ENCODE data around the gene SLC37A4. TPM values are rescaled to one million over a fixed set of nuclear protein-coding genes. Genes with fewer than 3 reads are reported as not detected.
"Not testable (repeated sequence)": the region's sequence is repeated elsewhere in the genome, so short reads cannot be mapped to it uniquely, and the experiment has no call there.

The SLC37A4 gene
- total RNA-seq = 10 to 100 TPM in 1 of 2 donors, 1 to 10 TPM in 1; 9.0 to 11.0 TPM
- total RNA-seq = 13.5 to 20.2 reads per million in 2 donors

DNA sequence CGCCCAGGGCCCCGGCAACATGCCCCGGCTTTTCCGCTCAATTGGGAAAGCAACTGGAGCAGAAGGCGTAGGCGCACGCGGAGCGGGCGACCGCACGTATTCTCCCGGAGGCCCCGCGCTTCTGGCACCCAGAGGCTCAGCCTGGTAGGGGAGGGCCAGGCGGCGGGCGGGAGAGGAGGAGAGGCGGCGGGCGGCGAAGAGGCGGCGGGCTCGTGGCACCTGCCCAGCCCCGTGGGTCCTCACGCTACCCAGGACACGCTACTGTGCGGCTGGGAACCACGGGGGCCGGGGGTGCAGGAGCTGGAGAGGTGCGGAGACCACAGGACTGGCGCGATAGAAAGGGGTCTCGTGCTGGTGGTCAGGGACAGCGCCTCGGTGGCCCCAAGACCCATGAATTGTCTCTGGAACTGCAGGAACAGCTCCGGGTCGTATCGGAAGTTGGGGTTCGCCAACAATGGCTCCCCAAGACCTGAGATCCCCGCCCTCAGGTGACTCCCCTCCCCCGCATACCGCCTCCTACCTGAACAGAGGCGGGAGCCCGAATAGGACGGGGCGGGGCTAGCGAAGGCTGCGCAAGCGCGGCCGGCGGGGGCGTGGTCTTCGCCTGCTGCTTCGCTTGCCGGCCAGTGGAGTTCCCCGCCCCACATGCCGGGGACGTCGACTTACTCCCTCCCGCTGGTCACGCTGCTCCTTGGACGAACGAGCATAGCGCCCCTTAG lies at the start of gene SLC37A4:
Gene SLC37A4, minus strand, starts transcription at position 549 of the 719 bp plus-strand sequence.
- peak; percentile 91 for ATAC-seq
- peak; percentile 99 to 100 (median 99) for DNase-seq
- Mint-ChIP-seq H3K4me1 (peaks cover 23% of the 10 kb centered on the region), H3K27ac (peak within 1 kb of the TSS; percentile 87), H3K27me3 (no peaks in the 10 kb centered on the region), H3K4me3 (peak within 1 kb of the TSS; percentile 89), H3K36me3 (ENCODE audit: low read depth) (peaks cover under 1% of the 10 kb centered on the region)
- no peaks in the 10 kb centered on the region for H3K9me3 ChIP-seq (ENCODE audit: control insufficient read depth, low read length, poor library complexity, severe bottlenecking)

DNA sequence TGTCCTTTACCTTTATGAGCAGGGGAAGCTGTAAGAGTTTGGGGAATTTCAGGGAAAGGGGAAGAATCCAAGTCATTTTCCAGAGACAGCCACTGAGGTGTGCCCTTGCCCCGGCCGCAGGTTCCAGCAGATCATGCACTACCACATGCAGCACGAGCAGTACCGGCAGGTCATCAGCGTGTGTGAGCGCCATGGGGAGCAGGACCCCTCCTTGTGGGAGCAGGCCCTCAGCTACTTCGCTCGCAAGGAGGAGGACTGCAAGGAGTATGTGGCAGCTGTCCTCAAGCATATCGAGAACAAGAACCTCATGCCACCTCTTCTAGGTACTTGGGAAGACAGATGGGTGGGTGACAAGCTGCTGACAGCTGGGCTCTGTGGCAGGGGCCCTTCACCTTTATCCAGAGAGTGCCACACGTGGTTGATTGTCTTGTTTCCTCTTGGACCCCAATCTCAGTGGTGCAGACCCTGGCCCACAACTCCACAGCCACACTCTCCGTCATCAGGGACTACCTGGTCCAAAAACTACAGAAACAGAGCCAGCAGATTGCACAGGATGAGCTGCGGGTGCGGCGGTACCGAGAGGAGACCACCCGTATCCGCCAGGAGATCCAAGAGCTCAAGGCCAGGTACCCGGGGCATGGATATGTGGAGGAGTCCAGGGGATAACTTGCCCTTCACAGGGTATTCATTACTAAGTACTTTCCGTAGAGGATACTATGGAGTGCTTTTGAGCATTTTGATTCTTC lies 48.2 kb upstream of the SLC37A4 start:
- H3K36me3 Mint-ChIP-seq (ENCODE audit: low read depth) = peaks cover 5% of the 10 kb centered on the region
- no peak overlapping the region for H3K4me3 Mint-ChIP-seq
- no peak for ATAC-seq
- H3K27me3 Mint-ChIP-seq = no peaks in the 10 kb centered on the region
- H3K9me3 ChIP-seq (ENCODE audit: control insufficient read depth, low read length, poor library complexity, severe bottlenecking) = no peaks in the 10 kb centered on the region
- no peak overlapping the region for H3K27ac Mint-ChIP-seq
- H3K4me1 Mint-ChIP-seq = no peaks in the 10 kb centered on the region
- no peak for DNase-seq

DNA sequence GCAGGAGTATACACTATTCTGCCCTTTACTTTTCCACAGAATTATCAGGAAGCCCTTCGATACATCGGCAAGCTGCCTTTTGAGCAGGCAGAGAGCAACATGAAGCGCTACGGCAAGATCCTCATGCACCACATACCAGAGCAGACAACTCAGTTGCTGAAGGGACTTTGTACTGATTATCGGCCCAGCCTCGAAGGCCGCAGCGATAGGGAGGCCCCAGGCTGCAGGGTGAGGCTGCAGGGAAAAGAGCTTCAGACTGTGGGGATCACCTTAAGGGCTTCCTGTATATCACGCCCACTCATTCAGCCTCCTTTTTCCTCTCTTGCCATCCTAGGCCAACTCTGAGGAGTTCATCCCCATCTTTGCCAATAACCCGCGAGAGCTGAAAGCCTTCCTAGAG lies 47.2 kb upstream of the SLC37A4 start:
- DNase-seq (no peak), ATAC-seq (no peak)
- peaks cover under 1% of the 10 kb centered on the region for H3K4me1 Mint-ChIP-seq
- peaks cover 6% of the 10 kb centered on the region for H3K36me3 Mint-ChIP-seq (ENCODE audit: low read depth)
- H3K27me3 Mint-ChIP-seq = no peaks in the 10 kb centered on the region
- no peak overlapping the region for H3K4me3 Mint-ChIP-seq
- no peaks in the 10 kb centered on the region for H3K9me3 ChIP-seq (ENCODE audit: control insufficient read depth, low read length, poor library complexity, severe bottlenecking)
- no peak overlapping the region for H3K27ac Mint-ChIP-seq

DNA sequence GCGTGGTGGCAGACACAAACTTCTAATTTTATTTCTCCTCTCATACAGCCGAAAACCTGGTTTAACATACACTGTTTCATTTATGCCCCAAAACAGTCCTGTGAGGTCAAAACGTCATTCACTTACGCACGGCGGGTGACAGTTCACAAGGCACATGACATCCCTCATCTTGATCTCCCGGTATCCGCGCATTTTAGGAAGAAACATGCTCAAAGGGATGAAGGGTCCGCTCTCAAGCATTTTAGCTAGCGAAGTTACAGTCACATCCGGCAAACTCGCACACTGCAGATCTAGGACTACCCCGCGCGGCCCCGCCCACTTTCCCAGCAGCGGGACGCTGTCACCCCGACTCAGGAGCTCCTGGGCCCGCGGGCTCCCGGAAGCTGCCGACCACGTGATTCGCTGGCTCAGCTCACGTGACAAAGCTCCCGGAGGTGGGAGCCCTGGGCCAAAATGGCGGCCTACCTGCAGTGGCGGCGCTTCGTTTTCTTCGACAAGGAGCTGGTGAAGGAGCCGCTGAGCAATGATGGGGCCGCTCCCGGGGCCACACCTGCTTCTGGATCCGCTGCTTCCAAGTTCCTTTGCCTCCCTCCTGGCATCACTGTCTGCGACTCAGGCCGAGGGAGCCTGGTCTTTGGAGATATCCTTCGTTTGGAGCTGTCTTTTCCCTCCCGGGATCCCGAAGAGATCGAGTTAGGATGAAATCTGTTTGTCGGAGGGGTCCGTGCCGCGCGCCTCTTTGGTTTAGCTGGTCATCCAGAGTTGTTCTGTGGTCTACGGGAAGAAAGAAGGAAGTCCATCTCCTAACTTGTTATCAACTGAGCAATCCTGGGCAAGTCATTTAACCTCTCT lies 36.9 kb upstream of the SLC37A4 start, which contains the start of gene VPS11:
Gene VPS11, plus strand, starts transcription at position 448 of the 852 bp plus-strand sequence. Its CDS starts 6 bp downstream, at position 454.
- no peaks in the 10 kb centered on the region for H3K9me3 ChIP-seq (ENCODE audit: control insufficient read depth, low read length, poor library complexity, severe bottlenecking)
- peak; percentile 91 to 99 (median 97) for DNase-seq
- H3K27ac Mint-ChIP-seq = peak within 1 kb of the TSS; percentile 100
- no peaks in the 10 kb centered on the region for H3K27me3 Mint-ChIP-seq
- H3K4me3 Mint-ChIP-seq = peak within 1 kb of the TSS; percentile 93
- peaks cover under 1% of the 10 kb centered on the region for H3K36me3 Mint-ChIP-seq (ENCODE audit: low read depth)
- peak; percentile 92 for ATAC-seq
- H3K4me1 Mint-ChIP-seq = peaks cover 30% of the 10 kb centered on the region

DNA sequence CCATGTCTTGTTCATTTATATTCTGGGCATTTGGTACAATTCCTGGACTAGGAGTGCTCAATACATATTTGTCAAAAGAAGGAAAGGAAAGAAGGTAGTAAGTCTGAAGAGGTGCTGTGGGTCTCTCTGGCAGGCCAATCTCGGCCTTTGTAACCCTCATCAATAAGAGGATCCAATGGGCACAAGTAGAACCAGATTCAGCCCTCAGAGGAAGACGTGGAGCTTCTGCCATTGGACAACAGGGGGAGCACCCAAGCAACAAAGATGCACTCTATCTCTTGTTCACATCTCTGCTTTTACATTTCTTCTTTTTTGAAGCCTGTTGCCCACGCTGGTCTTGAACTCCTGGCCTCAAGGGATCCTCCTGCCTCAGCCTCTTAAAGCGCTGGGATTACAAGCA lies 34.7 kb upstream of the SLC37A4 start:
- DNase-seq (peak in 1 of 3 donors; percentile 26), ATAC-seq (peak; percentile 23)
- Mint-ChIP-seq H3K27me3 (no peaks in the 10 kb centered on the region), H3K27ac (peak overlapping the region; percentile 100), H3K4me3 (no peak overlapping the region), H3K4me1 (peaks cover 30% of the 10 kb centered on the region), H3K36me3 (ENCODE audit: low read depth) (no peaks in the 10 kb centered on the region)
- H3K9me3 ChIP-seq (ENCODE audit: control insufficient read depth, low read length, poor library complexity, severe bottlenecking) = no peaks in the 10 kb centered on the region

DNA sequence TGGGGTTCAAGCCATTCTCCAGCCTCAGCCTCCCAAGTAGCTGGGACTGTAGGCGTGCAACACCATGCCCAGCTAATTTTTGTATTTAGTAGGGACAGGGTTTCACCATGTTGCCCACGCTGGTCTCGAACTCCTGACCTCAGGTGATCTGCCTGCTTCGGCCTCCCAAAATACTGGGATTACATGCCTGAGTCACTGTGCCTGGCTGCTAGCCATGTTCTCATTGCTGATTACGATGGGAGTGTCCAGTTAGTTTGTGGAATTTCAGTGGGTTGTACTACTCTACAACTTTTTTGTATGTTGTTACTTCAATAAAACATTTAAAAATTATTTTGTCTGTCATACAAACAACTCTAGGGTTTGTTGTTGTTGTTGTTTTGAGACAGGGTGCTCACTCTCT lies 32.1 kb upstream of the SLC37A4 start:
- peaks cover 26% of the 10 kb centered on the region for H3K4me1 Mint-ChIP-seq
- H3K4me3 Mint-ChIP-seq = no peak overlapping the region
- ATAC-seq (no peak), DNase-seq (no peak)
- H3K9me3 ChIP-seq (ENCODE audit: control insufficient read depth, low read length, poor library complexity, severe bottlenecking) = no peaks in the 10 kb centered on the region
- no peaks in the 10 kb centered on the region for H3K27me3 Mint-ChIP-seq
- H3K36me3 Mint-ChIP-seq (ENCODE audit: low read depth) = no peaks in the 10 kb centered on the region
- no peak overlapping the region for H3K27ac Mint-ChIP-seq

DNA sequence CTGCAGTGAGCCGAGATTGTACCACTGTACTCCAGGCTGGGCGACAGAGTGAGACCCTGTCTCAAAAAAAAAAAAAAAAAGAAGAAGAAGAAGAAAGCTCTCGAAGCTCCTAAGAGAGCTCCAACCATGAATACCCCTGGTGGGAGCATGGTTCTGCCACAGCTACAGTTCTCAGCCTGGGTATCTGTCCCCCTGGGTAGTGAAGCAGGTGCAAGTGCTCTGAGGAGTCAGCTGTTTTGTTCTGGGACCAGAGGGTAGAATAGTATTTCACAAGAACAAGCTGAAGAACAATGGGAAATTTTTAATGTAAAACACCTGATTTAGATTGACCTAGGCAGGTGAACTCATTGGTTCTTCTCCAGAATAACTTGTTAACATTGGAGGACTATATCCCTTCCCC lies 30.6 kb upstream of the SLC37A4 start:
- ATAC-seq (no peak), DNase-seq (no peak)
- Mint-ChIP-seq H3K27ac (no peak overlapping the region), H3K4me1 (peaks cover 22% of the 10 kb centered on the region), H3K4me3 (no peak overlapping the region), H3K36me3 (ENCODE audit: low read depth) (peaks cover 2% of the 10 kb centered on the region), H3K27me3 (no peaks in the 10 kb centered on the region)
- H3K9me3 ChIP-seq (ENCODE audit: control insufficient read depth, low read length, poor library complexity, severe bottlenecking) = no peaks in the 10 kb centered on the region

DNA sequence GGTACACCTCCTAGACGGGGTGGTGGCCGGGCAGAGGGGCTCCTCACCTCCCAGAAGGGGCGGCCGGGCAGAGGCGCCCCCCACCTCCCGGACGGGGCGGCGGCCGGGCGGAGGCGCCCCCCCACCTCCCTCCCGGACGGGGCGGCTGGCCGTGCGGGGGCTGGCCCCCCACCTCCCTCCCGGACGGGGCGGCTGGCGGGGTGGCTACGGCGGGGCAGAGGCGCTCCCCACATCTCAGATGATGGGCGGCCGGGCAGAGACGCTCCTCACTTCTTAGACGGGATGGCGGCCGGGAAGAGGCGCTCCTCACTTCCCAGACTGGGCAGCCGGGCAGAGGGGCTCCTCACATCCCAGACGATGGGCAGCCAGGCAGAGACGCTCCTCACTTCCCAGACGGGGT lies 28.5 kb upstream of the SLC37A4 start:
- not testable (repeated sequence) for H3K4me3 Mint-ChIP-seq; H3K36me3 Mint-ChIP-seq (ENCODE audit: low read depth); H3K9me3 ChIP-seq (ENCODE audit: control insufficient read depth, low read length, poor library complexity, severe bottlenecking); DNase-seq; H3K27me3 Mint-ChIP-seq; H3K27ac Mint-ChIP-seq; ATAC-seq
- H3K4me1 Mint-ChIP-seq = peaks cover 27% of the 10 kb centered on the region

DNA sequence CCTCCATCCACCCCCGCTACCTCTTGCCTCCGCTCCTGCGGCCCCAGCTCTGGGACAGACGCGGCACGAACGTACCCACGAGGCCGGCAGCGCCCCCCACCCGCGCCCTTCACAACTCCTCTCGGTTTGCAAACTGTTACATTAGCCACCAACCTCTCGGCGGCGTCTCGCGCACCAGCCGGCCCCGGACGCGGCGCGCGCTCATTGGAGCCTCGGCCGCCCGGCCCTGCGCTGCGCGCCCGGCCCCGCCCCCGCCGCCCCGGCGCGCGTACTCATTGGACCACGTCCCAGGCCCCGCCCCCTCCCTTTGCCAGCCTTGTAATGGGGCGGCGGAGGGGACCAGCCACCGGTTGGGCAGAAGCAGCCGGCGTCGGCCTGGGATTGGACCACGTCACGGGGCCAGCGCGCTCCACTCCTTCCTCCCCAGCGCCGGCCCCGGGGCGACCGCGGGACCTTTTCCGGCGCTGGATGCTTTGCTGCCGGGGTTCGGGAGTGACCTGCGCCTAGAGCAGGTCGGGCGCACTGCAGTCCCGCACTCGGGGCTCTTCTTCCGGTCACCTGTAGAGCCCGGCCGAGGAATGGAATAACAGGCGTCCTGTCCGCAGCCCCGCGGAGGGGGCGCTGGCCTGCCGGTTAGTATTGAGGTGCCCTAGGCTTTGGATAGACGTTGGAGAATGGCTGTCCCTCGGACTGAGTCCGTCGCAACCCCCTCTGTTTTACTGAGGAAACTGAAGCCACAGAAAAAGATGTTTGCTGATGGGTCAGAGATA lies 26.5 kb upstream of the SLC37A4 start, which contains the start of gene HYOU1:
Gene HYOU1, minus strand, starts transcription at position 206 of the 770 bp plus-strand sequence. CDS start 1,045 bp downstream, outside the sequence.
- Mint-ChIP-seq H3K4me3 (peak within 1 kb of the TSS; percentile 98), H3K36me3 (ENCODE audit: low read depth) (peaks cover 12% of the 10 kb centered on the region), H3K27ac (peak within 1 kb of the TSS; percentile 95), H3K27me3 (no peaks in the 10 kb centered on the region), H3K4me1 (peaks cover 34% of the 10 kb centered on the region)
- ATAC-seq (peak; percentile 90), DNase-seq (peak; percentile 99 to 100 (median 99))
- no peaks in the 10 kb centered on the region for H3K9me3 ChIP-seq (ENCODE audit: control insufficient read depth, low read length, poor library complexity, severe bottlenecking)

DNA sequence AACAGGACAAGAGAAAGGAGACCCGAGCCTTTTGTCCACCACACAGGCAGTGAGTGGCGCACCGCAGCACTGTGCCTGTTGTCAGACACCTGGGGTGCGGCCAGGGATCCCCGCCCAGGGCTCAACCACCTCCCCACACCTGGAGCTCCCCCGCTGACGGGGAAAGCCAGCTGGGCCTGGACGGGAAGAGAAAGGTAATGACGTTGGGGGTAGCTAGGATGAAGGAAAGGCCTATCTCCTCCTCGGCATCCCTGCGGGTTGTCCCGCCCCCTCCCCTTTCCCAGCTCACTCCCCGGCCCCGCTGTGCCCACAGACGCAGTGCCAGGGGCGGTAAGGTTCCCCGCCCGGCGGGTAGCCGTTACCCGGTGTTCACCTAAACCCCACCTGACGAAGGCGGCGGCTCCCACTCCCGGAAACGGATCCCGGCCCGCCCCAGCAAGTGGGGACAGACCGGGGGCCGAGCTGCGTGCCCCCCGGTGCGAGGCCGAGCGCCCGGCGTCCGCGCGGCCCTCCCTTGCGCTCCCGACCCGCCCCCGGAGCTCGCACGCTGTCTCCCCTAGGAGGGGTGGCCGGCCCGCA lies 25.8 kb upstream of the SLC37A4 start:
- peaks cover 13% of the 10 kb centered on the region for H3K36me3 Mint-ChIP-seq (ENCODE audit: low read depth)
- H3K27ac Mint-ChIP-seq = peak overlapping the region; percentile 95
- H3K4me1 Mint-ChIP-seq = peaks cover 38% of the 10 kb centered on the region
- no peaks in the 10 kb centered on the region for H3K27me3 Mint-ChIP-seq
- peak overlapping the region; percentile 98 for H3K4me3 Mint-ChIP-seq
- no peaks in the 10 kb centered on the region for H3K9me3 ChIP-seq (ENCODE audit: control insufficient read depth, low read length, poor library complexity, severe bottlenecking)
- peak; percentile 49 to 53 (median 51) for DNase-seq
- peak; percentile 39 for ATAC-seq

DNA sequence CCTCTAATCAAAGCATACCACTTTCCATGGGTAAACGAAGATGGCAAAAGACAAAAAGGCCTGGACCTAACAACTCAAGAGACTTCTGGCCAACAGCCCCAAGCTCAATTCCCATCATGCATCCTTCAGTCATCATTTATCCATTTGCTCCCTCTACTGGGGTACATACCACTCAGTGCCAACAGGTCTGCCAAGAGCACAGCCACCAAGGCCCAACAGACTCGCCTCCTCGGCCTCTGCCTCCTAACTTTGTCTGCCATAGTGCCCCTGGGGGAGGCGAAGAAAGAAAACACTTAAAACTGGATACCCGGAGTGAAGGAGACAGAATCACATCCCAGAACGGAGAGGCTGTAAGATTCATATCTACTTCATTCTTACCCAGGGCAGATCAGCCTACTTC lies 25.2 kb upstream of the SLC37A4 start:
- ATAC-seq = no peak
- no peaks in the 10 kb centered on the region for H3K27me3 Mint-ChIP-seq
- H3K27ac Mint-ChIP-seq = peak overlapping the region; percentile 95
- peaks cover 38% of the 10 kb centered on the region for H3K4me1 Mint-ChIP-seq
- peaks cover 13% of the 10 kb centered on the region for H3K36me3 Mint-ChIP-seq (ENCODE audit: low read depth)
- H3K9me3 ChIP-seq (ENCODE audit: control insufficient read depth, low read length, poor library complexity, severe bottlenecking) = no peaks in the 10 kb centered on the region
- H3K4me3 Mint-ChIP-seq = peak overlapping the region; percentile 98
- DNase-seq = no peak

DNA sequence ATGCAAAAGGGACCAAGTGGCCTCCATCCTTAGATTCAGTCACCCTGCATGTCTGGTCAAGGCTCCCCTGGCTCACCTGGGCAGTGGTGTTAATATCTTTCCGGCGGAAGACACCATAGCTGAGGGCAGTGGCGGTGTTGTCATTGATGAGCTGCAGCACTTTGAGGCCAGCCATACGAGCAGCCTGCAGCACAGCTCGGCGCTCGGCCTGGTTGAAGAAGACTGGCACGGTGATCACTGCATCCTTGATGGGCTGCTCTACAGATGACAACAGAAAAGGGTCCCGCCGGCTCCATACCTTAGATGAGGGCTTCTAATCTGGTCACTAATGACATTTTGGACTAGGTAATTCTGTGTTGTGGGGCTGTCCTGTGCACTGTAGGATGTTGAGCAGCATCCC lies 23.7 kb upstream of the SLC37A4 start:
- no peaks in the 10 kb centered on the region for H3K27me3 Mint-ChIP-seq
- DNase-seq = no peak
- H3K4me1 Mint-ChIP-seq = peaks cover 39% of the 10 kb centered on the region
- H3K9me3 ChIP-seq (ENCODE audit: control insufficient read depth, low read length, poor library complexity, severe bottlenecking) = no peaks in the 10 kb centered on the region
- peak overlapping the region; percentile 53 for H3K4me3 Mint-ChIP-seq
- no peak overlapping the region for H3K27ac Mint-ChIP-seq
- no peak for ATAC-seq
- H3K36me3 Mint-ChIP-seq (ENCODE audit: low read depth) = peaks cover 15% of the 10 kb centered on the region

Measured in T-helper 17 cell (primary cell).